ENCODE measurements around the gene CXorf66. TPM values are rescaled to one million over a fixed set of nuclear protein-coding genes. Genes with fewer than 3 reads are reported as not detected.

CXorf66 gene
- total RNA-seq = not detected

DNA sequence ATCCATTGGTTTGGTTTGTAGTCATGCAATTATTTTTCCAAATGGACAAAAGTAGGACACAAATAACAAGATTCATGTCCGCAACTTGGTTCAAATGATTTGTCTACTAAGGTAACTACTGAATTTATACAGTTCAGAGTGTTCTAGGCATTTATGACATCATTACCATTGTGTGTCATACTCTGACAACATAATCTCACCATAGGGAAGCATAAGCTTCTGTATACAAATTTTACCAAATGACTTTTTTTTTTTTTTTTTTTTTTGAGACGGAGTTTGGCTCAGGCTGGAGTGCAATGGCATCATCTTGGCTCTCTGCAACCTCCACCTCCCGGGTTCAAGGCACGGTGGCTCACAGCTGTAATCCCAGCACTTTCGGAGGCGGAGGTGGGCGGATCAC, at the start of gene CXorf66:
CXorf66 (minus strand) TSS at position 101 of the 400 bp plus-strand sequence; CDS start at position 76, 25 bp downstream.
- Histone ChIP-seq H3K4me1 (no peaks in the 10 kb centered on the region), H3K27me3 (no peaks in the 10 kb centered on the region), H3K4me3 (no peak within 1 kb of the TSS), H3K36me3 (no peaks in the 10 kb centered on the region), H3K9me3 (no peaks in the 10 kb centered on the region), H3K27ac (no peak within 1 kb of the TSS)
- whole genome bisulfite sequencing, 2 donors = 80 to 89% methylated on average over 6 to 7 of the region's 7 CpGs
- ATAC-seq (ENCODE audit: low FRiP score in 2 of 2) (no peak), DNase-seq (no peak)
- TF ChIP-seq CTCF (IDR thresholded peaks at IDR 0.05) (no peak), POLR2A (IDR thresholded peaks at IDR 0.05) (no peak), EP300 (IDR thresholded peaks at IDR 0.05) (no peak), POLR2AphosphoS5 (IDR thresholded peaks at IDR 0.05) (no peak)

GRCh38 chrX:139982856-139983255, 17.5 kb upstream of the CXorf66 start:
- WGBS, 2 donors = 60% methylated on average over 3 of the region's 3 CpGs
- no peaks in the 10 kb centered on the region for H3K4me1 ChIP-seq
- no peak for DNase-seq
- ATAC-seq (ENCODE audit: low FRiP score in 2 of 2) = no peak
- no peaks in the 10 kb centered on the region for H3K36me3 ChIP-seq
- no peak overlapping the region for H3K27ac ChIP-seq
- H3K4me3 ChIP-seq = no peak overlapping the region
- no peak for TF ChIP-seq CTCF (IDR thresholded peaks at IDR 0.05)
- TF ChIP-seq POLR2AphosphoS5 (IDR thresholded peaks at IDR 0.05) = no peak
- TF ChIP-seq EP300 (IDR thresholded peaks at IDR 0.05) = no peak
- no peak for TF ChIP-seq POLR2A (IDR thresholded peaks at IDR 0.05)
- no peaks in the 10 kb centered on the region for H3K9me3 ChIP-seq
- no peaks in the 10 kb centered on the region for H3K27me3 ChIP-seq

DNA sequence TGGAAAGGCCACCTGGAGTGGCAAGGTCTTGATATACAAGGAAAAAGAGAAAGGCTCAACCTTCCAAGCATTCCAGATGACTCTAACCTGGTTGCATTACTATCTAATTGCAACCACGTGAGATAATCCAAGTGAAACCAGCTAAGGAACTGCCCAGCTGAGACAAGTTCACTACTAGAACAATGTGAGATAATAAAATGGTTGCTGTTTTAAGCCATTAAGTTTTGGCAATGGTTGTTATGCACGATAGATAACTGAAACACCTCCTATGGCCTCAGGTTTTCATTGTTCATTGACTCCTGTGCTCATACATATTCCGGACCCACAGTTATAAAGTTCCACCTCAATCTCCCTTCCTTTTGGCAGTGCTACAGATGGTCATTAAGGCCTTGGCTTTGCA, 9.2 kb upstream of the CXorf66 start:
- 81 to 89% methylated on average over 3 of the region's 3 CpGs for WGBS, 2 donors
- no peaks in the 10 kb centered on the region for H3K9me3 ChIP-seq
- H3K4me3 ChIP-seq = no peak overlapping the region
- ATAC-seq (ENCODE audit: low FRiP score in 2 of 2) (no peak), DNase-seq (no peak)
- no peaks in the 10 kb centered on the region for H3K27me3 ChIP-seq
- TF ChIP-seq POLR2AphosphoS5 (IDR thresholded peaks at IDR 0.05) = no peak
- no peak for TF ChIP-seq EP300 (IDR thresholded peaks at IDR 0.05)
- TF ChIP-seq CTCF (IDR thresholded peaks at IDR 0.05) = no peak
- no peak for TF ChIP-seq POLR2A (IDR thresholded peaks at IDR 0.05)
- no peaks in the 10 kb centered on the region for H3K4me1 ChIP-seq
- no peak overlapping the region for H3K27ac ChIP-seq
- no peaks in the 10 kb centered on the region for H3K36me3 ChIP-seq

- no peaks in the 10 kb centered on the region for H3K27me3 ChIP-seq
- H3K27ac ChIP-seq = no peak overlapping the region
- ATAC-seq (ENCODE audit: low FRiP score in 2 of 2) (no peak), DNase-seq (no peak)
- no peak overlapping the region for H3K4me3 ChIP-seq
- no peaks in the 10 kb centered on the region for H3K9me3 ChIP-seq
- 72 to 77% methylated on average over 6 of the region's 6 CpGs for WGBS, 2 donors
- TF ChIP-seq POLR2A (IDR thresholded peaks at IDR 0.05) = no peak
- TF ChIP-seq POLR2AphosphoS5 (IDR thresholded peaks at IDR 0.05) = no peak
- no peak for TF ChIP-seq EP300 (IDR thresholded peaks at IDR 0.05)
- no peak for TF ChIP-seq CTCF (IDR thresholded peaks at IDR 0.05)
- no peaks in the 10 kb centered on the region for H3K36me3 ChIP-seq
- no peaks in the 10 kb centered on the region for H3K4me1 ChIP-seq
Observed at GRCh38 chrX:139972629-139973624, 7.6 kb upstream of the CXorf66 start.
